GM19468 (cell line): ENCODE measurements around the gene ETV6.

Source experiments
- ATAC-seq: cut with Tn5 transposase; IDR thresholded peaks from one replicate; pipeline ENCODE4 v1.9.1; 2021; ENCODE audit warnings: mild to moderate bottlenecking, moderate library complexity, moderate number of reproducible peaks; ENCODE audit not compliant: unreplicated experiment; ENCODE audit errors: extremely low read depth

The ETV6 gene

DNA sequence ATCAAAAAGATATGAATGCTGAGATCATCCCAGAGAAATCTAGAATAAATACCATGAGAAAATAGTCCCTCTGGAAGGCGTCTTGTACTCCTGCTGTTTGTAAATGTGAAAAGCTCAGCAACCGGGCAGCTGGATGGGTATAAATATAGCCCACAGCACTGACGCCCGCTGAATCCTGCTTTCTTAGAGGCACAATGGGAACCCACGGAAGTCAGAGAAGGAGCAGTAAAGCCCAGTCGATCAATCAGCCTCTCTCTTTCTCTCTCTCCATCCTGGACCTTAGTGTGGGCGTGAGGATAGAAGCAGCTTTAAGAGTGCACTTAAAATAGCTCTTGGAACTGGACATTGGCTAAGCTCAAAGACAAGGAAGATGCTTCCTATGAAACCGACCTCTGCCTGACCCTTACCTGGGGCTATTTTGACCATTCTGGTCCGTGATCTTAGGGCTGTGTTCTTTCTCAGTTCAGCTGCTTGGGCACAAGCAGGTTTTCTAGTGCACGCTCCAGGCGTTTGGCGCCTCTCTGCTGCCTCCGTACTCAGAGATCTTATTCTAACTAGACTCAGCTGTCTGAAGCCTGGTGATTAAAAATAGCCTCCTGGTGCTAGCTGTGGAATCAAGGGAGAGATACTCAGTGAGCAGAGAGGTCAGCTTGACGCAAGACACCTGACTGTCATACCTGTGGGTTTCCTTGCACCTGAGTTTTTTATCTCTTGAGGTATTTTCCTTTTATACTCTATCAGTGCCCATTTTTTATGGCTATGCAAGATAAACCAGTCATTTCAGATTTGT lies 144.6 kb downstream of the ETV6 start:
- ATAC-seq, result no peak

DNA sequence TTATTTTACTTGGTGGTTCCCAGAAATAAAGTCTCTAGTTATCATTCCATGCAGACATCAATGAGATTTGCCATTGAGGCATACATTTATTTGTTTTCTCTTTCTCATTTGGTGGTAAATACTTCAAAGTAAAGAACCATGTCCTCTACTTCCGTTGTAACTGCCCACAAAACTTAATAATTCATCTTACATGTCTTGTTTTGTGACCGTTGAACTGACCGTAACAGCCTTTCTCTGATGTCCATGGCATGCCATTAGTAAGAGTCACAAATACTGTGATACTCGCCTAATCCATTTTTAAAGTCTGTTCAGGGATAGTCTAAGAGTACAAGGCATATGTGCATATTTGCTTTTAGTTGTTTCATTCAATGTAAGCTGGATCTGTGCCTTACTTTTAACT lies 145.3 kb downstream of the ETV6 start:
- no peak for ATAC-seq

DNA sequence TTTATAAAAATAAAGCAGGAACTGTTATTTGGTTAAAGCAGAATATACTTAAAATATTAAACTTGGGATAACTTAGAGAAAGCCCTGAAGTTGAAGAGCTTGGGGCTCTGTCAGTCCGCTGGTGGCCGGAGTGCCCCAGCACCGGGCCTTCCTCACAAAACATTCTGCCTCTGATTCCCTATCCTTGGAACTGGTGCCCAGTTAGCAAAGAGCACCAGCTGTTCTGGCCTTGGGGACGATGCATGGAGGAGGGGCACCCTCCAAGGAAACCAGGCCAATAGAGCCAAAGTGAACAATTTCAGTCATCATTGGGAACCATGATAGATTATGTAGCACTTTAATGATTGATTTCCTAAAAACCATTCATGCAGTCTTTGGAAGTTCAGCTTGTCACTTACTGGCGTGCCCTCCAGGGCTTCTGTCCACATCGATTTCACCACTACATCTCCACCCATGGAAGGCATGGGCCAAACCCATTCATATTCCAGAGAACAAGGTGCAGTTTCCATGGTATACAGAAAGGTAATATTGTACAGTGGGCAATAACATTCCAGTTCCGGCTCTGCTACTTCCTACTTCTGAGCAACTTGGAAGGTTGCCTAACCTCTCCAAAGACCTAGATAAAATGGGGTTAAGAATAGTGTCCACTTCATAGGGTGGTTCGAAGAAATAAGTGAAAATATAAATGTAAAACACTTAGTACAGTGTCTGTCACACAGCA lies 145.9 kb downstream of the ETV6 start:
- no peak for ATAC-seq

DNA sequence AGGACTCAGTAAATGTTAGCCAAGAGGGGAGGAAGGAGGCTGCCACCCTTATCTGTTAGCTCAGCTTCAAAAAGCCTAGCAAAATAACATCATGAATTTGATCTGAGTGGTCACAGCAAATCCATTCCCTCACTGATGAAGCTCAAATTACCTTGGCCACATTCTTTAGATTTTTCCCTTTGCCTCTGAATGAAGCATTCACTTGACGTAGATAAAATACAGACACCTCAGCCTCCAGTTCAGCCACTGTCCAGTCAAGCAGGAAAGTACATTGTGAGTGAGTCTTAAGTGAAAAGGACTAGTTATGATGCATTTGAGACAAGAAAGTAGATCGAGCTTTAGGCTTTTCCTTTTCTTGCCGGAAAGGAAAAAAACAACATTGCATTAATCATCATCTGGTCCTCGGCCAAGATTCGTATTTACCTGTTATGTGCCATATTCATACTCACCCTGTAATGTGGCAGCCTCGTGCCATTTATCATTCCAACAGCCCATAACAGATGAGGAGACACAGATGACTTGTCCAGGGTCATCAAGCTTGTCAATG lies 146.5 kb downstream of the ETV6 start:
- ATAC-seq, result no peak

DNA sequence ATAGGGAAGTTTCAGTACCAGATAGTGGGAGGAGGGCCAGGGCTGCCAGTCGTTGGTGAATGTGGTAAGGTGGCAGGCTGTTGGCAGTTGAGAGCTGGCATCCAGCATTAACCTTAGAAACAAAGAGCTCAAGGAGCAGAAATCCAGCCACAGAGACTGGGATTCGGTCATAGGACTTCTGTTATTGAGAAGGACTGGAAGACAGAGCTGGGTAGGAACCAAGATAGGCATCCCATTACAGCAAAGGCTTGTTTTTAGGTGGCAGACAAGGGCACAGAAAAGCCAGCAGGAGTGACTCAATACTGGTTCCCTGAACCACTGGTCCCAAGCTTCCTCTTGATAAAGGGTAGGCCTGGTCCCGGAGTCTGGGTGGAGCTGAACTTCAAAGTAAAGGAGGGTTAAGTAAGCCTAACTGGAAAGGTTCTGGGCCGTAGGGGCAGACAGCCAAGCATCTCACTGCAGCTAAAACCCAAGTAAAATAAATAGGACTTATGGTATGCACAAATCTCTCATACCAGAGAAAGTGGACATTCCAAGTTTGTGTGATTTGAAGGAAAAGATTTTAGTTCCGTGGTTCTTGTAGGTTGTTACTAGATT lies 147.9 kb downstream of the ETV6 start:
- no peak for ATAC-seq

DNA sequence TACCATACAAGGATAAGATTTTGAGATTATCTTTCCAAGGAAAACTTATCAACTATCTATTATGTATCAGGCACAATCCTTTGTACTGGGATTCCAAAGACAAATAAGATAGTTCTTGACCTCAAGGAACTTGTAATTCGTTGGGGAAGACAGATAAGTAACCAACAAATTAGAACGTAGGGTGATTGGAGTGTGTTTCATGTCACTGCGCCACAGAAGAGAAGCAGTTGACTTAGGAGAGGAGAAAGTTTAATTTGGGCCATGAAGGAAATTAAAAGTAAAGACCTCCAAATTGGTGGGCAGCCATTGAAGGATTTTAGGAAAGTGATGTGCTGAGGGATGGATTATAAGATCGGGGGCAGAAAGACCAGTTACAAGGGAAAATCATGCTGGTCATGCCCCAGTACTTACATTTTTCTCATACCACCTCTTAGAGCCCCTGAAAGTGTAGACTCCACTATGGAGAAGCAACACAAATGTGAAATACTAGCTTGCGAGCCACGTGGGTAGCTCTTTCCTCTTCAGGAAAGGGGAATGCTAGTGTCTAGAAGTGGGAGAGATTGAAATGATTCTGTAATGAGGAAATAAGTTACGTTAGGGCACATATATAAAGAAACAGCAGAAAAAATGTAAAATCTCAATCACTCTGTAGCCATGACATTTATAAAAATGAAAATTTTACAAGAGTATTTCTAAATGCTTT lies 148.7 kb downstream of the ETV6 start:
- no peak for ATAC-seq

DNA sequence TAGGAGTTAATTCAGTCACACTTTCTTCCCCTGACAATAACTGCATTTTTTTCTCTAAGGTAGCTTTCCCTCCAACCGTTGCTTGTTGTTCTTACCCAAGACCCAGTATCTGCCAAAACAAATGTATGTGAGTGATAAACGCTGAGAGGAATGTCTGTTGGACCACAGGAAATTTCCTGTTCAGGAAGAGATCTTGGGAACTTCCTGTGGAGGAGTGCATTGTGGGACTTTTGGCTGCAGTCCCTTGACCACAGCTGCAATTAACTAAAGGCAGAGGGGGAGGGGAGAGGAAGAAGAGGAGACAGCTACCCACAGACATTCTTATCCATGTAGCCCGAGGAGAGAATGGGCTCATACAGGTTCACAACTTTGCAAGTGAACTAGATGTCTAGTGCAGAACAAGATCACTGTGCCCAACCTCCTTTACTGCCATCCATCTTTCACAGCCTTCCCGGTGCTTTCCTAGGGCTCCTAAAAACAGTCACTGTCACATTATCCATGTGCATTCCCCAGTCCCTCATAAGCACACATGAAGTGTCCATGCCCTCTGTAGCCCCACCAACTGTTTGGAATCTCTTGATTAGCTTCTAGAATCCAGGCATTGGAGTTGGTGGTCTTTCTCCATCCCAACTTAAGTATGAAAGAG lies 149.5 kb downstream of the ETV6 start:
- ATAC-seq, result no peak

DNA sequence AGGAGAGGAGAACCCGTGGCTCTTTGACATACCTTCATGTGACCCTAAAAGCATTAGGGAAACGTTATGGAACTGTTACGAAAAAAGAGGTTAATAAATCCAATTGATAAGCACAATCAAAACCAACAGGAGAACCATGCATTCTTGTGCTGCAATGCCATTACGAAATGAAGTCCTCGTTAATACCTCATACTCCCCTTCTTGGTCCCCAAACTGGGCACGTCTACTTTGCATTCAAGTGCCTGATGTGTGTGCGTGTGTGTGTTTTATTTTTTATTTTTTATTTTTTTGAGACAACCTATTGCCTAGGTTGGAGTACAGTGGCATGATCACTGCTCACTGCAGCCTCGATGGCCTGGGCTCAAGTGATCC lies 150.0 kb downstream of the ETV6 start:
- ATAC-seq, result no peak

DNA sequence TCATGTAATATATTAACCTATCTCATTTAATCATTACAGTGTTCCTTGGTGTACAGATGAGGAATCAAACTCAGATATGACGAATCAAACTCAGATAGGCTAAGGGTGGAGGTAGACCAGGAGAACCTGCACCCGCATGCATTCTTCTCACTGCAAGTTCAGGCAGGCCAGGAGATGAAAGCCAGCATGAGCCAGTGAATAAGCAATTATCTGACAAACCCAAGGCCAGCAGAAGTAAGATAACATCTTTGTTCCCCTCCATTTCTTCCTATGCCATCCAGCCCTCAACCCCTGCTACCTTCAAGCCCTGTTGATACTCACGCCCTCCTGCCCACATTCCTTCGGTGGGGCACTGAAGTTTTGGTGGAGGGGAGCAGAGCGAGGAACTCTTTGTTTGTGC lies 152.2 kb downstream of the ETV6 start:
- ATAC-seq, result no peak

DNA sequence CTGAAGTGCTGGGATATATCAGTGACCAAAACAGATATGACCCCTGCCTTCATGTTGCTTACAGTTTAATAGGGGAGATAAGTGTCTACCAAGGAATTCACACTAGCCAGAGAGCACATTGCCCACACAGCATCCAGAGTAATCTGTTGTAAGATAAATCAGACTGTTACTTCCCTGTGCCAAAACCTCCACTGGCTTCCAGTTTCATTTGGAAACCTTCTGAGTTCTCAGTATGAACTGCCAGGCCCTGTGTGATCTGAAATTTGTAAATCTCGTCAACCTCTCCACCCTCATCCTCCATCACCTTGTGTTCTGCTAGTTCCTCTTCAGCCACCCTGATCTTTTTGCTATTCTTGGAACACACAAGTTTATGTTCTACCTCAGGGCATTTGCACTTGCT lies 154.7 kb downstream of the ETV6 start:
- no peak for ATAC-seq

DNA sequence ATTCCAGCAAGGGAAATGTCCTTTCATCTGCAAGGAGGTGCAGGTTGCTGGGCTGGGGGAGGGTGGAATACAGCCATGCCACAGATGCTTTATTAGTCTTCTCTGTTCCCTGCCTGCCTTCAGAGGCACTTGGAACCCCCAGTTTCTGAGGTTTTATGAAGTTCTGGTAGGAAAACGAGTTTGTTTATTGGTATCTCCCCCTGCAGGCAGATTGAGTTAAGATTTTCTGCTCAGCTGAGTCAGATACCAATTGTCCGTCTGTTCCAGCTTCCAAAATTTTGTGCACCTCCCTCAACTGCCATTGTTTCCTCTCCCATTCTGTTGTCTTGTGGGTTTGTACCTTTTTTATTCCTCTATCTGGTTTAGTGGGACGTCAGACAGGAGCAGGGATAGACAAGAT lies 155.6 kb downstream of the ETV6 start:
- ATAC-seq, result no peak

DNA sequence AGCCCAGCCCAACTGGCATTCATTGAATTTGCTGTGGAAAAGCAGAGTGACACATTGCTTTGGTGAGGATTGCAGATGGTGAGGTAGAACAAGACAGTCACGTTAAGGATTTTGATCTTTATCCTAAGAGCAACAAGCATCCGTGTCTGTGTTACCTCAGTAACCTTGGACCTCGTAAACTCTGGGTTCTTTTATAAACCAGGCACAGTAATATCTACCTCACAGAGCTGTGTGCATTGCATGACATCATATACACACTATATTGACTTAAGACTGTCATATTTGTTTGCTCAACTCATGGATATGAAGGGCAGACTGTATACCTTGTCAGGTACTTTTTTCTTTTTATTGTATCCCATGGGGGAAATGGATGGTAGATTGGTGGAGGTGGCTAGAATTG lies 156.2 kb downstream of the ETV6 start:
- ATAC-seq, result no peak

DNA sequence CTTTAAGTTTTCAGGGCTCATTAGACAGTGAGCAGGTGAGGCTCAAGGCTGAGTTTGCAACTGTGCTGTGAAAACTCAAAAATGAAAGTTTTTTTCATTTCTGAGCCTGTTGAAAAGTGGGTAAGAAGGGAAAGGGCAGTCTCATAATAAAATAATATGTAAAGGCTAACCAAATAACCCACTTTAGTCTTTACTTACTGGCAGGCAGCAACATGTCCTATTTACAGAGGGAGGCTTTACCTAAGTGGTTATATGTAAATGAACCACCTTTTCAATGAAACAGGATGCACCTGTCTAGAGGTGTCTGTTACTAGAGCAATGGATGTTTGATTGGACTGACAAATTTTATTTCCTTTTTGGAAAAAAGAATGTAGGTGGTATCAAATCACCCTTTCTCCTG lies 158.0 kb downstream of the ETV6 start:
- no peak for ATAC-seq

DNA sequence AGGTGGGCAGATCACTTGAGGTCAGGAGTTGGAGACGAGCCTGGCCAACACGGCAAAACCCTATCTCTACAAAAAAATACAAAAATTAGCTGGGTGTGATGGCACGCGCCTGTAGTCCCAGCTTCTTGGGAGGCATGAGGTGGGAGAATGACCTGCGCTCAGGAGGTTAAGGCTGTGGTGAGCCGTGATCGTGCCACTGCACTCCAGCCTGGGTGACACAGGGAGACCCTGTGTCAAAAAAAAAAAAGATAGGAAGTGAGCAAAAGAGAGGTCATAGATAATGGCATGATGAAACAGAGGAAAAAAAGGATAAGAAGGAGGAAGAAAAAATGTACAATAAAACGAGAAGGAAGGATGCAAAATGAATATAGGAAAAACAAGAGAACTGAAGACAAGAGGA lies 159.5 kb downstream of the ETV6 start:
- no peak for ATAC-seq

DNA sequence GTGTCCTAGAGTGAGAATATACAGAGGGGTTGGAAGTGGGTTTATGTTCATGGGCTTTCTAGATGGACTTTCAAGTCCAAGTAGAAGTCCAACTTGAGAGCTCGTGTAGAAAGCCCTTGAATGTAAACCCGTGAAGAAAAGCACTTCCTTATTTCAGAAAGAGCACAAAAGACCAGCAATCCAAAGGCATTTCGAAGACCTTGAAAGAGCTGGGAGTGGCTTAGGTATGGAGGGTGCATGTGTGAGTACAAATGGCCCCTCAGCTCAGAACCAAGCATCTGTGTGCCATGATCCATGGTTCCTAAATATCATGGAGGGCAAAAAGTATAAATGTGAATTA lies 160.7 kb downstream of the ETV6 start:
- no peak for ATAC-seq

DNA sequence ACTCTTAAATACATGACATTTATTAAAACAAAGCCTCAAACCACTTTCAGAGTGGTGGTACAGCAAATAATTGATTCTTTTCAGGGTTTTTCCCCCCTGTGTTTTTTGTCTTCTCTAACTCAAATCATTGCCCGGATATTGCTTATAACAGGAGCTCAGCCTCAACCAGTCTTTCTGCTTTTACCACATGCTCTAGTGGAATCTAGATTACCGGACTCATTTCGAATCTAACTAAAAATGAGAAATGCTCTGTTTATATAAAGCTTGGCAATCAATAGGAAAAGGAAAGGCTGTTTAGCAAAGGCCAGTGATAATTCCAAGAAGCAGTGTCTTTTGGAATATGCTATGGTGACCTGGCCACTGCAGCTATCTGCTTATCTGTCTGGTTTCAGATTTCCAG lies 161.5 kb downstream of the ETV6 start:
- ATAC-seq, result no peak

DNA sequence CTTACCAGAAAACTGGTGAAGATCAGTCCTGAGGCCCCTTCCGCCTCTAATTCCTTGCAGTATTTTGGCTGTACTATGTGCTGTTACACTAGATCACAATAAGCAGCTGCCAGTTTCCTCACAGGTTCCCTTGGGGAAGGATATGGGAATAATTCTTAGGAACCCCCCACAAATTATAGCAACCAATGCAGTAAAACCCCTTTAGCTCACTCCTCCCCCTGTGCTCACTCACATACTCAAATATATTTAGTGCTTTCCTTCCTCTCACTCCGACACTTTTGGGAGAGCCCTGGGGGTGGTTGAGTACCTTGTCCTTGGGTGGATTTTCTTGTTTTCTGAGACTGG lies 162.7 kb downstream of the ETV6 start:
- ATAC-seq, result no peak

DNA sequence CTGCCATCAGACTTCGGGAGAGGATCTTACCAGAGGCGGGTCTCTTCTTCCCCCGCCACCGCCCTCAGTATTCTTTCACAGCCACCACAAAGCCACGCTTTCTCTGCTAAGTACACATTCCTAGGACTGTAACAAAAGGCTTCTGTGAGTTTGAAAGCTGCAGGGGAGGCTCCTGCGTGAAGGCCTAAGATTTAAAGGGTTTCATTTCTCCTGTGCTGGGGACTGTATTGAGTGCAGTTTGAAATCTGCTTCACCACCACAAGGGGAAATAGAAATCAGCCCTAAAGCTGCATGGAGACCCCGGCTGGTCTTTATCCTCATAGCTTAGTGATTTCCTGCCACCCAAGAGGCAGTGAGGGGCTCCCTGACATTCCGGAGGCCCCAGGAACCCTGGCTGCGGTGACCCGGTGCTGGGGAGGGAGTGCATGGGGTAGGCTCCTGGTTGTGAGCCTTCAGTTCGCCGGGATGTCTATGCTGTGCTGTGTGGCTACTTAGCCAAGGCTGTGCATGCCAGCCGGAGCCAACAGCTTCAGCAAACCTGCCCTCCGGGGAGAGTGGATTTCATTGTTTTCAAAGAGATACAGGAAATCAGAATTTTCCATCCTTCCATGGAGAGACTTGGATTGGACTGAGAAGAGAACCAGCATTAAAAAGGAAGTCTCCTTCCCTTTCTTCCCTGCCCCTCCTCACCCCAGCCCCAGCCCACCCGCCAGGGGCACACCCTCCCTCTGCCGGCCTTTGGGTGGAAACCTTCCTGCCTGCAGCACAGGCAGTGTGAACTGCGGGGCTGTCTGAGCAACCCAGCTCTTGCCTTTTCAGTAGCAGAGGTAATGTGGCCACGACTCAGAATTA lies 163.3 kb downstream of the ETV6 start:
- no peak for ATAC-seq

DNA sequence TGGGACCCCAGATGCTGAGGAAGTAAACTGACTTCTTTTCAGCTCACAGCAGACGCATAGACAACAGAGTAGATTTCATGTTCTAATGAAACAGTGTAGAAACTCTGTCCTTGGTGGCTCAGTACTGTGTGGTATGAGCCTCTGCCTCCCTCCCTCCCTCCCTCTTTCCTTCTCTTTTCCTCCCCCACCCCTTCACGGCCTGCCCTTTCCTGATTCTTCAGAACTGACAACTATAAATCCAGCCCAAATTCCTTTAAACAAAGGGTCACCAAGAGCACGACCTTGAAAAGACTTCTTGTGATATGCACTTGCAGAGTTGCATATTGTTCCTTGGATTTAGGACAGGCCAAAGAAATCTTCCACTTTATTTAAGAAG lies 164.0 kb downstream of the ETV6 start:
- ATAC-seq, result no peak

DNA sequence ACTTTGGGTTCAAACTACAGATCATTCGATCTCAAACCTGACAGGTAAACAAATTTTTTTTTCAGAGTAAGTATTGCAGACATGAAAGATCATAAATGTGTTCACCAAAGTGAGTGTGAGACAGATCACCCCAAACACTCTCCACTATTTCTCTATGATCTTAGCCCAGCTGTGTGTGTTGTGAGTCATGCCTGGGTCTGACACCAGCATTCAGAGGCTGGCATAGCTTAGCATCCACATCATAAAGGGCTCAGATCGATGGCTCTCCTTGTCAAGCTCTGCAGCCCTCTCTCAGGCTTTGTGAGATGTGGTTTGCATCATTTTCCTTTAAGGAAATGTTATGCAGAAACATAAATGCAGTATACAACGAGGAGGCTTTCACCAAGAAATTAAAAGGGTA lies 164.9 kb downstream of the ETV6 start:
- ATAC-seq, result no peak
